Stimulated activated CD4-positive, alpha-beta T cell treated with anti-CD3 and anti-CD28 coated beads, Interleukin-15, amount 100 ng/mL, for 24 hours (primary cell): ENCODE data around the gene IRF2BP2.
"Not testable (repeated sequence)": the region's sequence is repeated elsewhere in the genome, so short reads cannot be mapped to it uniquely, and the experiment has no call there.

Experiments used
- DNase-seq: peaks from one replicate; pipeline ENCODE4 v3.0.0-alpha.2; 2020

IRF2BP2 gene

GRCh38 chr1:234600418-234601281, 9.3 kb downstream of the IRF2BP2 start:
- DNase-seq = peak; percentile 18

- peak; percentile 88 for DNase-seq
These were observed 10.2 kb downstream of the IRF2BP2 start for GRCh38 chr1:234599617-234600417.

GRCh38 chr1:234598974-234599616, 10.9 kb downstream of the IRF2BP2 start:
- no peak for DNase-seq

GRCh38 chr1:234597894-234598293, 12.1 kb downstream of the IRF2BP2 start:
- DNase-seq = peak; percentile 72

GRCh38 chr1:234595899-234596298, 14.1 kb downstream of the IRF2BP2 start:
- DNase-seq = no peak

- not testable (repeated sequence) for DNase-seq
These were observed 15.4 kb downstream of the IRF2BP2 start for GRCh38 chr1:234594575-234594974.

- no peak for DNase-seq
These were observed 16.0 kb downstream of the IRF2BP2 start for GRCh38 chr1:234593771-234594504.

- no peak for DNase-seq
These were observed 16.9 kb downstream of the IRF2BP2 start for GRCh38 chr1:234593109-234593508.

GRCh38 chr1:234592240-234592639, 17.7 kb downstream of the IRF2BP2 start:
- DNase-seq = no peak

GRCh38 chr1:234591131-234591530, 18.8 kb downstream of the IRF2BP2 start:
- DNase-seq = no peak

- DNase-seq = no peak
These were observed 19.9 kb downstream of the IRF2BP2 start for GRCh38 chr1:234589854-234590620.

GRCh38 chr1:234589064-234589800, 20.7 kb downstream of the IRF2BP2 start:
- DNase-seq = no peak

- DNase-seq = no peak
These were observed 21.6 kb downstream of the IRF2BP2 start for GRCh38 chr1:234588386-234588785.

GRCh38 chr1:234586892-234587485, 23.0 kb downstream of the IRF2BP2 start:
- DNase-seq = no peak

GRCh38 chr1:234586304-234586703, 23.7 kb downstream of the IRF2BP2 start:
- DNase-seq = no peak

GRCh38 chr1:234585330-234586055, 24.5 kb downstream of the IRF2BP2 start:
- DNase-seq = no peak

- DNase-seq = no peak
These were observed 25.1 kb downstream of the IRF2BP2 start for GRCh38 chr1:234584926-234585325.

- no peak for DNase-seq
These were observed 25.6 kb downstream of the IRF2BP2 start for GRCh38 chr1:234584420-234584805.

GRCh38 chr1:234583755-234584419, 26.1 kb downstream of the IRF2BP2 start:
- no peak for DNase-seq
